Stimulated activated naive CD8-positive, alpha-beta T cell treated with anti-CD3 and anti-CD28 coated beads, Interleukin-15, Interleukin-2, amounts not matched to agents 100 ng/mL and 50 ng/mL, for 24 hours (primary cell): Measurements from ENCODE around the gene MMRN2.
"Not testable (repeated sequence)": the region's sequence is repeated elsewhere in the genome, so short reads cannot be mapped to it uniquely, and the experiment has no call there.

Experiments used
- H3K27ac Mint-ChIP-seq: one replicate; pipeline ENCODE4 v1.8.0; 2021; ENCODE audit warnings: mild to moderate bottlenecking, mixed read lengths
- H3K27me3 Mint-ChIP-seq: one replicate; pipeline ENCODE4 v1.8.0; 2021; ENCODE audit warnings: mixed read lengths
- H3K36me3 Mint-ChIP-seq: one replicate; pipeline ENCODE4 v1.8.0; 2021; ENCODE audit warnings: low read depth, mixed read lengths
- H3K4me1 Mint-ChIP-seq: one replicate; pipeline ENCODE4 v1.8.0; 2021; ENCODE audit warnings: low read depth, mixed read lengths
- H3K4me3 Mint-ChIP-seq: one replicate; pipeline ENCODE4 v1.8.0; 2021; ENCODE audit warnings: mild to moderate bottlenecking, mixed read lengths
- H3K9me3 Mint-ChIP-seq: one replicate; pipeline ENCODE4 v1.8.0; 2021; ENCODE audit warnings: mixed read lengths

MMRN2 gene

GRCh38 chr10:86954681-86955500 lies 2.5 kb downstream of the MMRN2 start:
- no peak overlapping the region for H3K4me3 Mint-ChIP-seq
- H3K4me1 Mint-ChIP-seq: peaks cover 6% of the 10 kb centered on the region
- H3K27ac Mint-ChIP-seq: no peak overlapping the region
- peaks cover 8% of the 10 kb centered on the region for H3K9me3 Mint-ChIP-seq
- no peaks in the 10 kb centered on the region for H3K36me3 Mint-ChIP-seq
- H3K27me3 Mint-ChIP-seq: no peaks in the 10 kb centered on the region

- Mint-ChIP-seq H3K4me3 (no peak overlapping the region), H3K36me3 (no peaks in the 10 kb centered on the region), H3K9me3 (peaks cover 8% of the 10 kb centered on the region), H3K4me1 (peaks cover 6% of the 10 kb centered on the region), H3K27me3 (no peaks in the 10 kb centered on the region), H3K27ac (no peak overlapping the region)
Observed at GRCh38 chr10:86953747-86954680, 3.4 kb downstream of the MMRN2 start.

- not testable (repeated sequence) for H3K4me1 Mint-ChIP-seq, H3K27me3 Mint-ChIP-seq, H3K36me3 Mint-ChIP-seq, H3K9me3 Mint-ChIP-seq, H3K4me3 Mint-ChIP-seq, H3K27ac Mint-ChIP-seq
Observed at GRCh38 chr10:86952697-86953096, 4.7 kb downstream of the MMRN2 start.

- Mint-ChIP-seq H3K4me1 (peaks cover 6% of the 10 kb centered on the region), H3K27ac (no peak overlapping the region), H3K27me3 (no peaks in the 10 kb centered on the region), H3K36me3 (no peaks in the 10 kb centered on the region), H3K4me3 (no peak overlapping the region), H3K9me3 (peaks cover 8% of the 10 kb centered on the region)
Observed at GRCh38 chr10:86952106-86952505, 5.3 kb downstream of the MMRN2 start.

- H3K9me3 Mint-ChIP-seq: peaks cover 8% of the 10 kb centered on the region
- peaks cover 6% of the 10 kb centered on the region for H3K4me1 Mint-ChIP-seq
- H3K4me3 Mint-ChIP-seq: no peak overlapping the region
- H3K27ac Mint-ChIP-seq: no peak overlapping the region
- no peaks in the 10 kb centered on the region for H3K27me3 Mint-ChIP-seq
- no peaks in the 10 kb centered on the region for H3K36me3 Mint-ChIP-seq
Observed at GRCh38 chr10:86951184-86951761, 6.1 kb downstream of the MMRN2 start.

GRCh38 chr10:86950349-86950748 lies 7.1 kb downstream of the MMRN2 start:
- Mint-ChIP-seq H3K4me1 (peaks cover 6% of the 10 kb centered on the region), H3K36me3 (no peaks in the 10 kb centered on the region), H3K4me3 (no peak overlapping the region), H3K27ac (no peak overlapping the region), H3K9me3 (peaks cover 8% of the 10 kb centered on the region), H3K27me3 (no peaks in the 10 kb centered on the region)

GRCh38 chr10:86947806-86948205 lies 9.6 kb downstream of the MMRN2 start:
- H3K27ac Mint-ChIP-seq, H3K4me1 Mint-ChIP-seq, H3K4me3 Mint-ChIP-seq, H3K9me3 Mint-ChIP-seq, H3K36me3 Mint-ChIP-seq, H3K27me3 Mint-ChIP-seq: not testable (repeated sequence)

- Mint-ChIP-seq H3K27me3 (no peaks in the 10 kb centered on the region), H3K36me3 (no peaks in the 10 kb centered on the region), H3K9me3 (no peaks in the 10 kb centered on the region), H3K4me3 (no peak overlapping the region), H3K4me1 (peaks cover 6% of the 10 kb centered on the region), H3K27ac (no peak overlapping the region)
Observed at GRCh38 chr10:86946213-86947155, 10.9 kb downstream of the MMRN2 start.

- H3K36me3 Mint-ChIP-seq: no peaks in the 10 kb centered on the region
- no peaks in the 10 kb centered on the region for H3K9me3 Mint-ChIP-seq
- H3K4me3 Mint-ChIP-seq: no peak overlapping the region
- H3K27me3 Mint-ChIP-seq: no peaks in the 10 kb centered on the region
- peaks cover 5% of the 10 kb centered on the region for H3K4me1 Mint-ChIP-seq
- H3K27ac Mint-ChIP-seq: no peak overlapping the region
Observed at GRCh38 chr10:86945361-86946212, 11.8 kb downstream of the MMRN2 start.

- Mint-ChIP-seq H3K4me3 (no peak overlapping the region), H3K27me3 (no peaks in the 10 kb centered on the region), H3K9me3 (no peaks in the 10 kb centered on the region), H3K36me3 (no peaks in the 10 kb centered on the region), H3K27ac (no peak overlapping the region), H3K4me1 (no peaks in the 10 kb centered on the region)
Observed at GRCh38 chr10:86944907-86945306, 12.5 kb downstream of the MMRN2 start.

GRCh38 chr10:86944471-86944870 lies 12.9 kb downstream of the MMRN2 start:
- Mint-ChIP-seq H3K4me3 (no peak overlapping the region), H3K9me3 (no peaks in the 10 kb centered on the region), H3K36me3 (no peaks in the 10 kb centered on the region), H3K27me3 (no peaks in the 10 kb centered on the region), H3K4me1 (no peaks in the 10 kb centered on the region), H3K27ac (no peak overlapping the region)

GRCh38 chr10:86944031-86944419 lies 13.4 kb downstream of the MMRN2 start:
- no peaks in the 10 kb centered on the region for H3K9me3 Mint-ChIP-seq
- H3K27ac Mint-ChIP-seq: no peak overlapping the region
- no peaks in the 10 kb centered on the region for H3K36me3 Mint-ChIP-seq
- no peak overlapping the region for H3K4me3 Mint-ChIP-seq
- H3K27me3 Mint-ChIP-seq: no peaks in the 10 kb centered on the region
- no peaks in the 10 kb centered on the region for H3K4me1 Mint-ChIP-seq

GRCh38 chr10:86943316-86944030 lies 13.9 kb downstream of the MMRN2 start:
- no peaks in the 10 kb centered on the region for H3K9me3 Mint-ChIP-seq
- no peak overlapping the region for H3K27ac Mint-ChIP-seq
- no peaks in the 10 kb centered on the region for H3K27me3 Mint-ChIP-seq
- no peak overlapping the region for H3K4me3 Mint-ChIP-seq
- no peaks in the 10 kb centered on the region for H3K4me1 Mint-ChIP-seq
- no peaks in the 10 kb centered on the region for H3K36me3 Mint-ChIP-seq
